ENCODE measurements around the gene GRK5. TPM values are rescaled to one million over a fixed set of nuclear protein-coding genes. Genes with fewer than 3 reads are reported as not detected.

Gene GRK5
- total RNA-seq, 3 donors from 2014 or later (not counting 1 experiment from before 2014, with no cell fraction given): 37.6 to 54.3 (median 47.9) TPM

DNA sequence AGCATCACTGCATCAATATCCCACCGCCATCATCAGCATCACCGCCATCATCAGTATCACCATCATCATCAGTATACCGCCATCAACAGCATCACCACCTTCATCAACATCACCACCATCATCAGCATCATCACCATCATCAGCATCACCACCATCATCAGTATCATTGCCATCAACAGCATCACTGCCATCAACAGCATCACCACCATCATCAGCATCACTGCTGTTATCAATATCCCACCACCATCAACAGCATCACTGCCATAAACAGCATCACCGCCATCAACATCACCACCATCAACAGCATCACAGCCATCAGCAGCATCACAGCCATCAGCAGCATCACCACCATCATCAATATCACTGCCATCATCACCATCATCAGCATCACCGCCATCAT lies 219.3 kb downstream of the GRK5 start:
- no peak overlapping the region for H3K27ac Mint-ChIP-seq
- no peak overlapping the region for H3K4me3 Mint-ChIP-seq
- DNase-seq: no peak
- TF ChIP-seq, protein P1, sequence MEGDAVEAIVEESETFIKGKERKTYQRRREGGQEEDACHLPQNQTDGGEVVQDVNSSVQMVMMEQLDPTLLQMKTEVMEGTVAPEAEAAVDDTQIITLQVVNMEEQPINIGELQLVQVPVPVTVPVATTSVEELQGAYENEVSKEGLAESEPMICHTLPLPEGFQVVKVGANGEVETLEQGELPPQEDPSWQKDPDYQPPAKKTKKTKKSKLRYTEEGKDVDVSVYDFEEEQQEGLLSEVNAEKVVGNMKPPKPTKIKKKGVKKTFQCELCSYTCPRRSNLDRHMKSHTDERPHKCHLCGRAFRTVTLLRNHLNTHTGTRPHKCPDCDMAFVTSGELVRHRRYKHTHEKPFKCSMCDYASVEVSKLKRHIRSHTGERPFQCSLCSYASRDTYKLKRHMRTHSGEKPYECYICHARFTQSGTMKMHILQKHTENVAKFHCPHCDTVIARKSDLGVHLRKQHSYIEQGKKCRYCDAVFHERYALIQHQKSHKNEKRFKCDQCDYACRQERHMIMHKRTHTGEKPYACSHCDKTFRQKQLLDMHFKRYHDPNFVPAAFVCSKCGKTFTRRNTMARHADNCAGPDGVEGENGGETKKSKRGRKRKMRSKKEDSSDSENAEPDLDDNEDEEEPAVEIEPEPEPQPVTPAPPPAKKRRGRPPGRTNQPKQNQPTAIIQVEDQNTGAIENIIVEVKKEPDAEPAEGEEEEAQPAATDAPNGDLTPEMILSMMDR (IDR thresholded peaks at IDR 0.05): no peak
- ATAC-seq: no peak
- no peaks in the 10 kb centered on the region for H3K27me3 Mint-ChIP-seq (ENCODE audit: low read depth in 2 of 2)
- no peaks in the 10 kb centered on the region for H3K9me3 ChIP-seq (ENCODE audit: control insufficient read depth, insufficient read depth, low read length)
- H3K9me3 Mint-ChIP-seq: no peaks in the 10 kb centered on the region
- H3K36me3 Mint-ChIP-seq: peaks cover 8% of the 10 kb centered on the region
- H3K27ac ChIP-seq (ENCODE audit: low read length): no peak overlapping the region
- intact Hi-C loops (cut with micrococcal nuclease): no loop called here
- H3K36me3 ChIP-seq (ENCODE audit: control insufficient read depth, insufficient read depth, low read length): peaks cover 19% of the 10 kb centered on the region
- no peak overlapping the region for H3K4me3 ChIP-seq (ENCODE audit: low read length)
- 93% methylated on average over 5 of the region's 5 CpGs for WGBS (ENCODE audit: insufficient coverage)
- H3K4me1 Mint-ChIP-seq: no peaks in the 10 kb centered on the region
- no peaks in the 10 kb centered on the region for H3K4me1 ChIP-seq (ENCODE audit: control insufficient read depth, insufficient read depth, low read length)
- no peaks in the 10 kb centered on the region for H3K27me3 ChIP-seq (ENCODE audit: control insufficient read depth, insufficient read depth, low read length)

DNA sequence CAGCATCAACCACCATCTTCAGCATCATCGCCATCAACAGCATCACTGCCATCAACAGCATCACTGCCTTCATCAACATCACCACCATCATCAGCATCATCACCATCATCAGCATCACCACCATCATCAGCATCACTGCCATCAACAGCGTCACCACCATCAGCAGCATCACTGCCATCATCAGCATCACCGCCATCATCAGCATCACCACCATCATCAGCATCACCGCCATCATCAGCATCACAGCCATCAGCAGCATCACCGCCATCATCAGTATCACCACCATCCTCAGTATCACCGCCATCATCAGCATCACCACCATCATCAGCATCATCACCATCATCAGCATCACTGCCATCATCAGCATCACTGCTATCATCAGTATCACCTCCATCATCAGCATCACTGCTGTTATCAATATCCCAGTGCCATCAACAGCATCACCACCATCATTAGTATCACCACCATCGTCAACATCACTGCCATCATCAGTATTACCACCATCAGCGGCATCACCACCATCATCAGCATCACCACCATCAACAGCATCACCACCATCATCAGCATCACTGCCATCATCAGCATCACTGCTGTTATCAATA lies 220.0 kb downstream of the GRK5 start:
- H3K4me1 Mint-ChIP-seq: no peaks in the 10 kb centered on the region
- peaks cover 8% of the 10 kb centered on the region for H3K36me3 Mint-ChIP-seq
- no peaks in the 10 kb centered on the region for H3K27me3 Mint-ChIP-seq (ENCODE audit: low read depth in 2 of 2)
- no peaks in the 10 kb centered on the region for H3K9me3 ChIP-seq (ENCODE audit: control insufficient read depth, insufficient read depth, low read length)
- no peak overlapping the region for H3K4me3 Mint-ChIP-seq
- DNase-seq (no peak), ATAC-seq (no peak)
- no peaks in the 10 kb centered on the region for H3K27me3 ChIP-seq (ENCODE audit: control insufficient read depth, insufficient read depth, low read length)
- peaks cover 22% of the 10 kb centered on the region for H3K36me3 ChIP-seq (ENCODE audit: control insufficient read depth, insufficient read depth, low read length)
- TF ChIP-seq, protein P1 (IDR thresholded peaks at IDR 0.05): no peak
- no peaks in the 10 kb centered on the region for H3K9me3 Mint-ChIP-seq
- no peaks in the 10 kb centered on the region for H3K4me1 ChIP-seq (ENCODE audit: control insufficient read depth, insufficient read depth, low read length)
- no peak overlapping the region for H3K27ac Mint-ChIP-seq
- H3K27ac ChIP-seq (ENCODE audit: low read length): no peak overlapping the region
- WGBS (ENCODE audit: insufficient coverage): 97% methylated on average over 8 of the region's 8 CpGs
- intact Hi-C loops (cut with micrococcal nuclease): no loop called here
- H3K4me3 ChIP-seq (ENCODE audit: low read length): no peak overlapping the region

DNA sequence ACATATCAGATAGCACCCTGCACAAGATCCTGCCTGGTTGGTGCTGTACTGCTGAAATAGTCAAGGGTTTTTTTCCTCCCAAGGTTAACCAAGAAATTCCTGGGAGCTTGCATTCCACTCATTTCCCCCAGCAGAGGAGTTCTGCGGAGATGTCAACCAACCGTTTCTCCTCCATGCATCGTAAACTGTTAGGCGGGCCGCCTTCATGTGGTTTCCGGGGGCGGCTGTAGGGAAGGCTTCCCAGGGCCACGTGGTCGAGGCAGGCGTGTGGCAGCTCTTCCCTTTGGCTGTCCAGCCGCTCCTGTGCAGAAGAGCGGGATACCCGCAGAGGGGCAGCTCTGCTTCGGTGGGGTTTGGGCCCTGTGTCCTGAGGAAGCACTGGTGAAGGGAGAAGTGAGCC lies 221.4 kb downstream of the GRK5 start:
- TF ChIP-seq, protein P1 (IDR thresholded peaks at IDR 0.05): no peak
- peaks cover 22% of the 10 kb centered on the region for H3K36me3 ChIP-seq (ENCODE audit: control insufficient read depth, insufficient read depth, low read length)
- DNase-seq (no peak), ATAC-seq (no peak)
- H3K4me3 ChIP-seq (ENCODE audit: low read length): no peak overlapping the region
- peaks cover 3% of the 10 kb centered on the region for H3K9me3 ChIP-seq (ENCODE audit: control insufficient read depth, insufficient read depth, low read length)
- H3K4me1 ChIP-seq (ENCODE audit: control insufficient read depth, insufficient read depth, low read length): no peaks in the 10 kb centered on the region
- Mint-ChIP-seq H3K27ac (no peak overlapping the region), H3K4me3 (no peak overlapping the region), H3K9me3 (no peaks in the 10 kb centered on the region), H3K27me3 (ENCODE audit: low read depth in 2 of 2) (no peaks in the 10 kb centered on the region), H3K36me3 (peaks cover 8% of the 10 kb centered on the region), H3K4me1 (no peaks in the 10 kb centered on the region)
- H3K27ac ChIP-seq (ENCODE audit: low read length): no peak overlapping the region
- 72% methylated on average over 14 of the region's 14 CpGs for WGBS (ENCODE audit: insufficient coverage)
- H3K27me3 ChIP-seq (ENCODE audit: control insufficient read depth, insufficient read depth, low read length): no peaks in the 10 kb centered on the region
- intact Hi-C loops (cut with micrococcal nuclease): no loop called here

DNA sequence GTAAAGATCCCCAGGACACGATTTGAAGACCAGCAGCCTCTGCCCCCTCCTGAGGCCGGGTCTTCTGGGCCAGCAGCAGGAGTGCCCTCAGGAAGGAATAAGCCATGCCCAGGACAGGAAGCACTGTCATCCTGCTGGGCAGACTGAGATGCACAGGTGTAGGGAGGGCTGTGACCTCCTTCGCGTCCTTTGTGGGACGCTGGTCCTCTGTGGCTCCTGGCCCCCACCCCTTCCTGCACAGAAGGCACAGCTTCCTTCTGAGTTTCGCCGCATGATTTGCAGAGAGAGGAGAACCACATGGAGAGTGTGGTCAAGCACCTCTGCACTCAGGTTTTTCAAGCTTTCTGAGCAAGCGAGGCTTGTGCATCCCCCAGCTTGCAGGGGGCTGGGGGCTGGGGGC lies 222.4 kb downstream of the GRK5 start:
- H3K4me1 Mint-ChIP-seq: no peaks in the 10 kb centered on the region
- no peaks in the 10 kb centered on the region for H3K9me3 Mint-ChIP-seq
- Histone ChIP-seq H3K36me3 (ENCODE audit: control insufficient read depth, insufficient read depth, low read length) (peaks cover 22% of the 10 kb centered on the region), H3K4me3 (ENCODE audit: low read length) (no peak overlapping the region), H3K4me1 (ENCODE audit: control insufficient read depth, insufficient read depth, low read length) (no peaks in the 10 kb centered on the region), H3K27me3 (ENCODE audit: control insufficient read depth, insufficient read depth, low read length) (no peaks in the 10 kb centered on the region), H3K27ac (ENCODE audit: low read length) (no peak overlapping the region), H3K9me3 (ENCODE audit: control insufficient read depth, insufficient read depth, low read length) (peaks cover 3% of the 10 kb centered on the region)
- DNase-seq (no peak), ATAC-seq (no peak)
- TF ChIP-seq, protein P1 (IDR thresholded peaks at IDR 0.05): no peak
- H3K4me3 Mint-ChIP-seq: no peak overlapping the region
- 32% methylated on average over 8 of the region's 8 CpGs for WGBS (ENCODE audit: insufficient coverage)
- intact Hi-C loops (cut with micrococcal nuclease): no loop called here
- H3K27me3 Mint-ChIP-seq (ENCODE audit: low read depth in 2 of 2): no peaks in the 10 kb centered on the region
- peaks cover 8% of the 10 kb centered on the region for H3K36me3 Mint-ChIP-seq
- no peak overlapping the region for H3K27ac Mint-ChIP-seq

Data from natural killer cell (primary cell).